Muscle layer of duodenum (tissue), 2 donors: ENCODE measurements around the gene VPS37D.
"Not testable (repeated sequence)": the region's sequence is repeated elsewhere in the genome, so short reads cannot be mapped to it uniquely, and the experiment has no call there.

Experiments
- H3K27ac ChIP-seq: one replicate; pipeline ENCODE4 v1.7.0; 2013; ENCODE audit warnings: mild to moderate bottlenecking, low read length
- H3K27me3 ChIP-seq: one replicate; pipeline ENCODE4 v1.7.0; 2013; ENCODE audit warnings: low read depth, mild to moderate bottlenecking, control low read depth, low read length
- H3K36me3 ChIP-seq, 2 donors: one replicate each; pipeline ENCODE4 v1.7.0; 2013; ENCODE audit warnings: low read length in 2 of 2, control low read depth in 1 of 2, mild to moderate bottlenecking in 1 of 2; ENCODE audit not compliant: insufficient read depth in 2 of 2, control insufficient read depth in 1 of 2
- H3K4me1 ChIP-seq, 2 donors: one replicate each; pipeline ENCODE4 v1.7.0; 2013; ENCODE audit warnings: low read length in 2 of 2, mild to moderate bottlenecking in 2 of 2, control low read depth in 1 of 2, moderate library complexity in 1 of 2; ENCODE audit not compliant: insufficient read depth in 2 of 2, control insufficient read depth in 1 of 2
- H3K4me3 ChIP-seq, 2 donors: one replicate each; pipeline ENCODE4 v1.7.0; 2013; ENCODE audit warnings: low read length in 2 of 2, low read depth in 1 of 2, mild to moderate bottlenecking in 1 of 2
- H3K9me3 ChIP-seq, 2 donors: one replicate each; pipeline ENCODE4 v1.7.0; 2013; ENCODE audit warnings: low read length in 2 of 2, control low read depth in 1 of 2, mild to moderate bottlenecking in 1 of 2; ENCODE audit not compliant: control insufficient read depth in 1 of 2
- donor health status: healthy.

Gene VPS37D

GRCh38 chr7:73647725-73648592 is 19.7 kb upstream of the VPS37D start:
- Histone ChIP-seq H3K36me3 (no peaks in the 10 kb centered on the region), H3K4me3 (peak overlapping the region in 1 of 2 donors; percentile 59), H3K27me3 (peaks cover 21% of the 10 kb centered on the region)

GRCh38 chr7:73648593-73649332 is 18.9 kb upstream of the VPS37D start:
- H3K27me3 ChIP-seq: peaks cover 21% of the 10 kb centered on the region

More at GRCh38 chr7:73647725-73648592, 19.7 kb upstream of the VPS37D start:
- H3K9me3 ChIP-seq: no peaks in the 10 kb centered on the region
- peaks cover 4 to 5% of the 10 kb centered on the region in 2 donors for H3K4me1 ChIP-seq
- no peak overlapping the region for H3K27ac ChIP-seq

GRCh38 chr7:73649576-73649975 is 18.1 kb upstream of the VPS37D start:
- Histone ChIP-seq H3K4me1 (peaks cover 4 to 5% of the 10 kb centered on the region in 2 donors), H3K27ac (no peak overlapping the region), H3K9me3 (no peaks in the 10 kb centered on the region), H3K4me3 (no peak overlapping the region), H3K27me3 (peaks cover 21% of the 10 kb centered on the region), H3K36me3 (no peaks in the 10 kb centered on the region)

More at GRCh38 chr7:73648593-73649332, 18.9 kb upstream of the VPS37D start:
- Histone ChIP-seq H3K27ac (no peak overlapping the region), H3K36me3 (no peaks in the 10 kb centered on the region), H3K9me3 (no peaks in the 10 kb centered on the region), H3K4me3 (no peak overlapping the region), H3K4me1 (peaks cover 4 to 5% of the 10 kb centered on the region in 2 donors)

DNA sequence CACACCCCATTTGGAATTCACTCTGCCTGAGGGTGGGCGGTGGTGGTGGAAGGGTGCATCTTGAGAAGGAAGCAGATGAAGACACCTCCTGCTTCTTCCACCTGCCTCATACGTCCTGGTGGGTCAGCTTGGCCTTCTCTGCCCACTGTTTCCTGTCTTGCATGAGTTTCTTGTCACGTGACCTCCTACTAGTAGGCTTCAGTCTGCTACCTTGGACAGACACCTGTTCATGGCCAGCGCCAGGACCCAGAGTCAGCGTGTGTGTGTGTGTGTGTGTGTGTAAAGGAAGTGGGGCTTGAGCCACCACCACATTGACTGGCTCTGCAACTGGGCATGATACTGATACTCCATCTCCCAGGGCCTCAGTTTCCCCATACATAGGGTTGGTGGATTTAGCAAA is 17.1 kb upstream of the VPS37D start:
- H3K9me3 ChIP-seq: no peaks in the 10 kb centered on the region
- peaks cover 4 to 5% of the 10 kb centered on the region in 2 donors for H3K4me1 ChIP-seq
- H3K36me3 ChIP-seq: no peaks in the 10 kb centered on the region
- H3K27ac ChIP-seq: no peak overlapping the region
- peaks cover 21% of the 10 kb centered on the region for H3K27me3 ChIP-seq
- H3K4me3 ChIP-seq: no peak overlapping the region

GRCh38 chr7:73652541-73652949 is 15.1 kb upstream of the VPS37D start:
- H3K4me1 ChIP-seq: peaks cover 4 to 5% of the 10 kb centered on the region in 2 donors
- no peak overlapping the region for H3K27ac ChIP-seq
- no peak overlapping the region for H3K4me3 ChIP-seq
- peaks cover 11% of the 10 kb centered on the region for H3K27me3 ChIP-seq
- no peaks in the 10 kb centered on the region for H3K9me3 ChIP-seq
- no peaks in the 10 kb centered on the region for H3K36me3 ChIP-seq

DNA sequence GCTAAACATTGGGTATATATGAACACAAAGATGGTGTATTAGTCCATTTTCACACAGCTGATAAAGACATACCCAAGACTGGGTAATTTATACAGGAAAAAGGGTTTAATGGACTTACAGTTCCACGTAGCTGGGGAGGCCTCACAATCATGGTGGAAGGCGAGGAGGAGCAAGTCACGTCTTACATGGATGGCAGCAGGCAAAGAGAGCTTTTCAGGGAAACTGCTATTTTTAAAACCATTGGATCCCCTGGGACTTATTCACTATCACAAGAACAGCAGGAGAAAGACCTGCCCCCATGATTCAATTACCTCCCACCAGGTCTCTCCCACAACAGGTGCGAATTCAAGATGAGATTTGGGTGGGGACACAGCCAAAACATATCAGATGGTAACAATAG is 12.3 kb upstream of the VPS37D start:
- not testable (repeated sequence) for H3K36me3 ChIP-seq, H3K4me3 ChIP-seq, H3K9me3 ChIP-seq, H3K27me3 ChIP-seq, H3K4me1 ChIP-seq, H3K27ac ChIP-seq

- Histone ChIP-seq H3K9me3 (peaks cover 5 to 6% of the 10 kb centered on the region in 2 donors), H3K27ac (no peak overlapping the region), H3K36me3 (no peaks in the 10 kb centered on the region), H3K4me3 (no peak overlapping the region), H3K4me1 (no peaks in the 10 kb centered on the region), H3K27me3 (no peaks in the 10 kb centered on the region)
Measured at GRCh38 chr7:73659983-73660382, 7.6 kb upstream of the VPS37D start.

DNA sequence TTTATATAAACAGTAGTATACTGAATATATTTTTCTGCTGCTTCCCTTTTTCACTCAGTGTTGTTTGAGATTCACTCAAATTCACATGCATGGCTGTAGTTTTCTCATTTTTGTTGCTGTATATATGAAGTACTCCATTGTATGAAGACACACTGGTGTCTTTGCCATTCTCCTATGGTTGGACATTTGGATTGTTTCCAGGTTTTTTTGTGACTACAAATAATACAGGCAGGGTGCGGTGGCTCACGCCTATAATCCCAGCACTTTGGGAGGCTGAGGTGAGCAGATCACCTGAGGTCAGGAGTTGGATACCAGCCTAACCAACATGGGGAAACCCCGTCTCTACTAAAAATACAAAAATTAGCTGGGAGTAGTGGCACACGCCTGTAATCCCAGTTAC is 7.0 kb upstream of the VPS37D start:
- not testable (repeated sequence) for H3K27me3 ChIP-seq, H3K4me3 ChIP-seq, H3K27ac ChIP-seq, H3K36me3 ChIP-seq, H3K9me3 ChIP-seq, H3K4me1 ChIP-seq

DNA sequence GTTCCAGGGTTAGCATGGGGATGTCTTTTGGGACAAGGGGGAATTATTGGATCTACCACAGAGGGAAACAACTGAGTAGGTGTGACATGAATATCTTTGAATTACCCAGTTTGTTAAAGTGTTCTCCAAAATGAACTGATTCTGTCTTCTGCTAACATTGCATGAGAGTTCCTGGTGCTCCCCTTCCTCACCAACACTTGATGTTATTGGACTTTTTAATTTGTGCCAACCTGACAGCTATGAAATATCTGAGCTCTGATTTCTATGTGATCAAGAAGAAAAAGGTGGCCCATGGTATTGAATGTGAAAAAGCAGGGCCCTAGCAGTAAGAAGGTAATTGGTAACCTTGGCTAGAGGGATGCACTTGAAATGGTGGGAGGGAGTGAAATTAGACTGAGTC is 4.6 kb upstream of the VPS37D start:
- Histone ChIP-seq H3K27me3 (no peaks in the 10 kb centered on the region), H3K27ac (no peak overlapping the region), H3K9me3 (peaks cover 5 to 6% of the 10 kb centered on the region in 2 donors), H3K36me3 (no peaks in the 10 kb centered on the region), H3K4me1 (peaks cover 0 to 4% of the 10 kb centered on the region in 2 donors), H3K4me3 (no peak overlapping the region)

GRCh38 chr7:73668103-73668885 is 663 bp downstream of the VPS37D start:
- H3K27me3 ChIP-seq: no peaks in the 10 kb centered on the region
- H3K4me3 ChIP-seq: peak overlapping the region; percentile 62 to 75
- peaks cover 0 to under 1% of the 10 kb centered on the region in 2 donors for H3K9me3 ChIP-seq
- no peak overlapping the region for H3K27ac ChIP-seq
- H3K36me3 ChIP-seq: no peaks in the 10 kb centered on the region
- peaks cover 0 to 15% of the 10 kb centered on the region in 2 donors for H3K4me1 ChIP-seq

DNA sequence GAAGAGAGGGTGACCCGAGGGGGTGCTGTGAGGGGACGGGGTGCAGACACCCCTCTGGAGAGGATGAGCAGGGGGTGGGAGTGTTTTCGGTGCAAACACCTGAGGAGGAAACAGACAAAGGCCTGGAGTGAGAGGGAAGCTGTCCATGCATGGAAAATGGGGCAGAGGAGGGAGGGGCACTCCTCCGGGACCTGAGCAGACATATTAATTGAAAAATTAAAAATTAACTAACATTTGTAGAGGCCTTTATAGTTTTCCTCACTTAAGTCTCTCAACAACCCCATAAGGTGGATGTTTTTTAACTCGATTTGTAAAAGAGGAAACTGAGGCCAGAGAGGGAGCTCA is 1.2 kb downstream of the VPS37D start:
- no peaks in the 10 kb centered on the region for H3K36me3 ChIP-seq
- no peak overlapping the region for H3K27ac ChIP-seq
- no peaks in the 10 kb centered on the region for H3K9me3 ChIP-seq
- H3K4me3 ChIP-seq: peak overlapping the region; percentile 62 to 75
- H3K27me3 ChIP-seq: no peaks in the 10 kb centered on the region
- H3K4me1 ChIP-seq: peaks cover 0 to 15% of the 10 kb centered on the region in 2 donors
